GM23338 (cell line): ENCODE measurements around the gene NSL1. TPM values are rescaled to one million over a fixed set of nuclear protein-coding genes. Genes with fewer than 3 reads are reported as not detected.

ENCODE experiments used
- ATAC-seq: fragments of 200-7000 bp; cut with Tn5 transposase; 3 replicates; pipeline ENCODE4 v1.9.1; 2020
- DNase-seq: peaks from one replicate; pipeline ENCODE4 v3.0.0-alpha.2; 2015; ENCODE audit warnings: low spot score
- H2AFZ ChIP-seq: fragments of 200-600 bp; sonication (generic); 2 replicates; pipeline ENCODE4 v1.8.0; 2016; ENCODE audit warnings: antibody characterized with exemption, mild to moderate bottlenecking, moderate library complexity
- H3F3A ChIP-seq: fragments of 200-600 bp; sonication (generic); replicated peaks from 2 replicates; pipeline ENCODE4 v1.8.0; 2017; ENCODE audit warnings: antibody characterized with exemption, mixed run types, low read depth
- H3K27ac ChIP-seq: fragments of 200-600 bp; sonication (generic); 2 replicates; pipeline ENCODE4 v1.6.1; 2016; ENCODE audit warnings: low read depth
- H3K27me3 ChIP-seq: fragments of 200-600 bp; sonication (generic); 2 replicates; pipeline ENCODE4 v1.8.0; 2016; ENCODE audit warnings: mild to moderate bottlenecking, mixed run types, moderate library complexity; ENCODE audit not compliant: insufficient read depth
- H3K36me3 ChIP-seq: fragments of 200-600 bp; sonication (generic); 2 replicates; pipeline ENCODE4 v1.8.0; 2016; ENCODE audit warnings: mild to moderate bottlenecking; ENCODE audit not compliant: insufficient read depth
- H3K4me1 ChIP-seq: fragments of 200-600 bp; sonication (generic); 2 replicates; pipeline ENCODE4 v1.8.0; 2016; ENCODE audit warnings: mild to moderate bottlenecking, moderate library complexity; ENCODE audit not compliant: insufficient read depth
- H3K4me2 ChIP-seq: fragments of 200-600 bp; sonication (generic); 2 replicates; pipeline ENCODE4 v1.7.1; 2017; ENCODE audit warnings: mixed run types
- H3K4me3 ChIP-seq: fragments of 200-600 bp; sonication (generic); 2 replicates; pipeline ENCODE4 v1.6.1; 2016; ENCODE audit warnings: mixed run types
- H3K79me2 ChIP-seq: fragments of 200-600 bp; sonication (generic); replicated peaks from 2 replicates; pipeline ENCODE4 v1.8.0; 2017; ENCODE audit warnings: mild to moderate bottlenecking; ENCODE audit not compliant: insufficient read depth
- H3K9me2 ChIP-seq: fragments of 200-600 bp; sonication (generic); 2 replicates; pipeline ENCODE4 v1.8.0; 2017; ENCODE audit not compliant: insufficient read depth
- H4K20me1 ChIP-seq: fragments of 200-600 bp; sonication (generic); replicated peaks from 2 replicates; pipeline ENCODE4 v1.8.0; 2017; ENCODE audit warnings: mild to moderate bottlenecking; ENCODE audit not compliant: insufficient read depth
- H3K27ac Mint-ChIP-seq: 2 replicates; pipeline ENCODE4 v1.8.0; 2020; ENCODE audit warnings: inconsistent platforms, mild to moderate bottlenecking, moderate library complexity, mixed read lengths
- H3K27me3 Mint-ChIP-seq: 3 replicates; pipeline ENCODE4 v1.8.0; 2022; ENCODE audit warnings: low read depth, mild to moderate bottlenecking, moderate library complexity, mixed read lengths, inconsistent platforms; ENCODE audit not compliant: insufficient read depth, poor library complexity
- H3K36me3 Mint-ChIP-seq: 3 replicates; pipeline ENCODE4 v1.8.0; 2021; ENCODE audit warnings: low read depth, mild to moderate bottlenecking, inconsistent platforms, moderate library complexity, mixed read lengths
- H3K4me1 Mint-ChIP-seq: 3 replicates; pipeline ENCODE4 v1.8.0; 2020; ENCODE audit warnings: mild to moderate bottlenecking, inconsistent platforms, mixed read lengths
- H3K4me3 Mint-ChIP-seq: 3 replicates; pipeline ENCODE4 v1.8.0; 2021; ENCODE audit warnings: moderate library complexity, mild to moderate bottlenecking, inconsistent platforms, mixed read lengths
- H3K9me3 Mint-ChIP-seq: 3 replicates; pipeline ENCODE4 v1.8.0; 2020; ENCODE audit warnings: moderate library complexity, mild to moderate bottlenecking, inconsistent platforms, mixed read lengths
- EZH2 ChIP-seq: fragments of 200-600 bp; sonication (generic); IDR thresholded peaks from one replicate; pipeline ENCODE4 v1.8.0; 2017; ENCODE audit warnings: antibody characterized with exemption, mild to moderate bottlenecking, low read depth; ENCODE audit not compliant: unreplicated experiment
- EZH2phosphoT487 ChIP-seq: fragments of 200-600 bp; sonication (generic); IDR thresholded peaks from one replicate; pipeline ENCODE4 v1.8.1; 2018; ENCODE audit warnings: antibody characterized with exemption; ENCODE audit not compliant: unreplicated experiment
- NANOG ChIP-seq: IDR thresholded peaks from 2 replicates; pipeline ENCODE4 v1.6.1; 2016; ENCODE audit warnings: antibody characterized with exemption, borderline replicate concordance
- STAT1 ChIP-seq: IDR thresholded peaks from one replicate; pipeline ENCODE4 v1.6.1; 2016; ENCODE audit warnings: antibody characterized with exemption; ENCODE audit not compliant: unreplicated experiment
- ZNF331 ChIP-seq: fragments of 250-450 bp; sonication (Bioruptor Pico); IDR thresholded peaks from 2 replicates; pipeline ENCODE4 v1.5.0; 2020; ENCODE audit warnings: low read depth, mild to moderate bottlenecking, moderate library complexity
- polyA plus RNA-seq: library from polyadenylated mRNA; unstranded; fragments of >200 nt; fragmentation: Nextera tagmentation; extraction: Ambion mirVana; gene quantifications from 2 replicates; pipeline ENCODE4 v1.2.1, GENCODE V29; 2016
- total RNA-seq: library from RNA; depleted of rRNA; stranded (reverse); fragments of >200 nt; shearing (Covaris generic); gene quantifications from 2 replicates; pipeline ENCODE4 v1.2.3, GENCODE V29; 2014
- TF ChIP-seq, protein P1 (sequence below): fragments of 250-450 bp; sonication (Bioruptor Pico); IDR thresholded peaks from 2 replicates; pipeline ENCODE4 v1.5.0; 2020; ENCODE audit warnings: mild to moderate bottlenecking, moderate library complexity
- TF ChIP-seq, protein P2 (sequence below): IDR thresholded peaks from one replicate; pipeline ENCODE4 v1.6.1; 2018; ENCODE audit warnings: antibody characterized with exemption; ENCODE audit not compliant: unreplicated experiment

Gene NSL1
- total and polyA plus RNA-seq, 2 experiments from 2014 or later, result 96.8 to 102 TPM

DNA sequence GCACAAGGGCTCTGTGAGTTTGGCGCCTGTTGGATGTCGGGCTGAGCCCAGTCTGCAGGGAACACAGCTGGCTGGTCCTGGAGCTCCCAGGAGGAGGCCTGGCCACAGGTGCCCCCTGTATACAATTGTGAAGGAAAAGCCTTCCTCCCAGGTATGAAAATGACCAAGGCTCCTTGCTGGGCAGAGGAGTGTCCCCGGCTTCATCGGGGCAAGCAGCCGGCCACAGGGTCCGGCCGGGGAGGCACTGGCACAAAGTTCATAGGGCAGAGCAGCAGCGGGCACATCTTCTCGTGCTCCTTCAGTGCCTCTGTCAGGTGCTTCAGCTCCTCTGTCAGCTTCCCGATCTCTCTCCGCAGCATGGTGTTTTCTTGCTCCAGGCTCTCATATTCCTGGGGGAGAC is 105.0 kb downstream of the NSL1 start:
- Mint-ChIP-seq H3K27ac (no peak overlapping the region), H3K4me1 (peaks cover 19% of the 10 kb centered on the region), H3K4me3 (no peak overlapping the region), H3K36me3 (no peaks in the 10 kb centered on the region; the same call in 2 of the 3 replicates), H3K9me3 (no peaks in the 10 kb centered on the region), H3K27me3 (peaks cover 1% of the 10 kb centered on the region)
- H4K20me1 ChIP-seq, result no peaks in the 10 kb centered on the region
- no peaks in the 10 kb centered on the region for H3K27me3 ChIP-seq
- peaks cover 11% of the 10 kb centered on the region for H3K4me1 ChIP-seq
- DNase-seq (no peak), ATAC-seq (no peak)
- no peaks in the 10 kb centered on the region; the same call in 1 of the 2 replicates for H3K36me3 ChIP-seq
- no peak overlapping the region for H3K4me3 ChIP-seq
- H3K9me2 ChIP-seq, result peaks cover 19% of the 10 kb centered on the region
- TF ChIP-seq EZH2 (no peak), NANOG (no peak), STAT1 (no peak), EZH2phosphoT487 (no peak), ZNF331 (CRISPR knock-in tag) (no peak)
- TF ChIP-seq, protein P1, sequence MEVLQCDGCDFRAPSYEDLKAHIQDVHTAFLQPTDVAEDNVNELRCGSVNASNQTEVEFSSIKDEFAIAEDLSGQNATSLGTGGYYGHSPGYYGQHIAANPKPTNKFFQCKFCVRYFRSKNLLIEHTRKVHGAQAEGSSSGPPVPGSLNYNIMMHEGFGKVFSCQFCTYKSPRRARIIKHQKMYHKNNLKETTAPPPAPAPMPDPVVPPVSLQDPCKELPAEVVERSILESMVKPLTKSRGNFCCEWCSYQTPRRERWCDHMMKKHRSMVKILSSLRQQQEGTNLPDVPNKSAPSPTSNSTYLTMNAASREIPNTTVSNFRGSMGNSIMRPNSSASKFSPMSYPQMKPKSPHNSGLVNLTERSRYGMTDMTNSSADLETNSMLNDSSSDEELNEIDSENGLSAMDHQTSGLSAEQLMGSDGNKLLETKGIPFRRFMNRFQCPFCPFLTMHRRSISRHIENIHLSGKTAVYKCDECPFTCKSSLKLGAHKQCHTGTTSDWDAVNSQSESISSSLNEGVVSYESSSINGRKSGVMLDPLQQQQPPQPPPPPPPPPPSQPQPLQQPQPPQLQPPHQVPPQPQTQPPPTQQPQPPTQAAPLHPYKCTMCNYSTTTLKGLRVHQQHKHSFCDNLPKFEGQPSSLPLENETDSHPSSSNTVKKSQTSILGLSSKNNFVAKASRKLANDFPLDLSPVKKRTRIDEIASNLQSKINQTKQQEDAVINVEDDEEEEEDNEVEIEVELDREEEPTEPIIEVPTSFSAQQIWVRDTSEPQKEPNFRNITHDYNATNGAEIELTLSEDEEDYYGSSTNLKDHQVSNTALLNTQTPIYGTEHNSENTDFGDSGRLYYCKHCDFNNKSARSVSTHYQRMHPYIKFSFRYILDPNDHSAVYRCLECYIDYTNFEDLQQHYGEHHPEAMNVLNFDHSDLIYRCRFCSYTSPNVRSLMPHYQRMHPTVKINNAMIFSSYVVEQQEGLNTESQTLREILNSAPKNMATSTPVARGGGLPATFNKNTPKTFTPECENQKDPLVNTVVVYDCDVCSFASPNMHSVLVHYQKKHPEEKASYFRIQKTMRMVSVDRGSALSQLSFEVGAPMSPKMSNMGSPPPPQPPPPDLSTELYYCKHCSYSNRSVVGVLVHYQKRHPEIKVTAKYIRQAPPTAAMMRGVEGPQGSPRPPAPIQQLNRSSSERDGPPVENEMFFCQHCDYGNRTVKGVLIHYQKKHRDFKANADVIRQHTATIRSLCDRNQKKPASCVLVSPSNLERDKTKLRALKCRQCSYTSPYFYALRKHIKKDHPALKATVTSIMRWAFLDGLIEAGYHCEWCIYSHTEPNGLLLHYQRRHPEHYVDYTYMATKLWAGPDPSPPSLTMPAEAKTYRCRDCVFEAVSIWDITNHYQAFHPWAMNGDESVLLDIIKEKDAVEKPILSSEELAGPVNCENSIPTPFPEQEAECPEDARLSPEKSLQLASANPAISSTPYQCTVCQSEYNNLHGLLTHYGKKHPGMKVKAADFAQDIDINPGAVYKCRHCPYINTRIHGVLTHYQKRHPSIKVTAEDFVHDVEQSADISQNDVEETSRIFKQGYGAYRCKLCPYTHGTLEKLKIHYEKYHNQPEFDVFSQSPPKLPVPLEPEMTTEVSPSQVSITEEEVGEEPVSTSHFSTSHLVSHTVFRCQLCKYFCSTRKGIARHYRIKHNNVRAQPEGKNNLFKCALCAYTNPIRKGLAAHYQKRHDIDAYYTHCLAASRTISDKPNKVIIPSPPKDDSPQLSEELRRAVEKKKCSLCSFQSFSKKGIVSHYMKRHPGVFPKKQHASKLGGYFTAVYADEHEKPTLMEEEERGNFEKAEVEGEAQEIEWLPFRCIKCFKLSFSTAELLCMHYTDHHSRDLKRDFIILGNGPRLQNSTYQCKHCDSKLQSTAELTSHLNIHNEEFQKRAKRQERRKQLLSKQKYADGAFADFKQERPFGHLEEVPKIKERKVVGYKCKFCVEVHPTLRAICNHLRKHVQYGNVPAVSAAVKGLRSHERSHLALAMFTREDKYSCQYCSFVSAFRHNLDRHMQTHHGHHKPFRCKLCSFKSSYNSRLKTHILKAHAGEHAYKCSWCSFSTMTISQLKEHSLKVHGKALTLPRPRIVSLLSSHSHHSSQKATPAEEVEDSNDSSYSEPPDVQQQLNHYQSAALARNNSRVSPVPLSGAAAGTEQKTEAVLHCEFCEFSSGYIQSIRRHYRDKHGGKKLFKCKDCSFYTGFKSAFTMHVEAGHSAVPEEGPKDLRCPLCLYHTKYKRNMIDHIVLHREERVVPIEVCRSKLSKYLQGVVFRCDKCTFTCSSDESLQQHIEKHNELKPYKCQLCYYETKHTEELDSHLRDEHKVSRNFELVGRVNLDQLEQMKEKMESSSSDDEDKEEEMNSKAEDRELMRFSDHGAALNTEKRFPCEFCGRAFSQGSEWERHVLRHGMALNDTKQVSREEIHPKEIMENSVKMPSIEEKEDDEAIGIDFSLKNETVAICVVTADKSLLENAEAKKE (CRISPR knock-in tag), result no peak
- TF ChIP-seq, protein P2, sequence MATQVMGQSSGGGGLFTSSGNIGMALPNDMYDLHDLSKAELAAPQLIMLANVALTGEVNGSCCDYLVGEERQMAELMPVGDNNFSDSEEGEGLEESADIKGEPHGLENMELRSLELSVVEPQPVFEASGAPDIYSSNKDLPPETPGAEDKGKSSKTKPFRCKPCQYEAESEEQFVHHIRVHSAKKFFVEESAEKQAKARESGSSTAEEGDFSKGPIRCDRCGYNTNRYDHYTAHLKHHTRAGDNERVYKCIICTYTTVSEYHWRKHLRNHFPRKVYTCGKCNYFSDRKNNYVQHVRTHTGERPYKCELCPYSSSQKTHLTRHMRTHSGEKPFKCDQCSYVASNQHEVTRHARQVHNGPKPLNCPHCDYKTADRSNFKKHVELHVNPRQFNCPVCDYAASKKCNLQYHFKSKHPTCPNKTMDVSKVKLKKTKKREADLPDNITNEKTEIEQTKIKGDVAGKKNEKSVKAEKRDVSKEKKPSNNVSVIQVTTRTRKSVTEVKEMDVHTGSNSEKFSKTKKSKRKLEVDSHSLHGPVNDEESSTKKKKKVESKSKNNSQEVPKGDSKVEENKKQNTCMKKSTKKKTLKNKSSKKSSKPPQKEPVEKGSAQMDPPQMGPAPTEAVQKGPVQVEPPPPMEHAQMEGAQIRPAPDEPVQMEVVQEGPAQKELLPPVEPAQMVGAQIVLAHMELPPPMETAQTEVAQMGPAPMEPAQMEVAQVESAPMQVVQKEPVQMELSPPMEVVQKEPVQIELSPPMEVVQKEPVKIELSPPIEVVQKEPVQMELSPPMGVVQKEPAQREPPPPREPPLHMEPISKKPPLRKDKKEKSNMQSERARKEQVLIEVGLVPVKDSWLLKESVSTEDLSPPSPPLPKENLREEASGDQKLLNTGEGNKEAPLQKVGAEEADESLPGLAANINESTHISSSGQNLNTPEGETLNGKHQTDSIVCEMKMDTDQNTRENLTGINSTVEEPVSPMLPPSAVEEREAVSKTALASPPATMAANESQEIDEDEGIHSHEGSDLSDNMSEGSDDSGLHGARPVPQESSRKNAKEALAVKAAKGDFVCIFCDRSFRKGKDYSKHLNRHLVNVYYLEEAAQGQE, result no peak
- H3K4me2 ChIP-seq, result no peak overlapping the region
- H2AFZ ChIP-seq, result no peak overlapping the region
- no peaks in the 10 kb centered on the region for H3K79me2 ChIP-seq
- no peak overlapping the region for H3K27ac ChIP-seq
- H3F3A ChIP-seq, result no peaks in the 10 kb centered on the region
